AML-193 (cell line): ENCODE results near the gene SLC8A1.

Experiments used
- DNase-seq, 2 experiments: peaks; one replicate each; lab custom pipeline; 2025; lab: John Stamatoyannopoulos, UW

The SLC8A1 gene

DNA sequence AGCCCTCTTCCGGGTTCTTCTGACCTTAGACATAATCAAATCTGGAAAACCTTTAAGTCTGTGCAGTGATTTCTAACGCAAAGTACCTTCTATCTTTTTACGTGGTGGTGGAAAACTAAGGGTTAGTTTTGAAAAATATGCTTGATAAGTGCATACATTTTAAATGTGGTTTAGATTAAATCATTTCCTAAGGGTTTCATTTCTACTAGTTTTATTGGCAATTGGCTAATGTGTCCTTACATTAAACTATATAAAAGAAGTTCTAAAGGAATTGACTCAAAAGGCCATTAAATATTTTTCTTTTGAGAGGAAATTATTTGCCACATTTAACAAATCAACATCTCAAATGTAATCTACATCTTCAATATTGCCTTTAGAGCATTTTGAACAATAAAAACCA is 404.5 kb downstream of the SLC8A1 start:
- no peak for DNase-seq
